ENCODE data around the gene DUSP22. TPM values are rescaled to one million over a fixed set of nuclear protein-coding genes. Genes with fewer than 3 reads are reported as not detected.
"Not testable (repeated sequence)": the region's sequence is repeated elsewhere in the genome, so short reads cannot be mapped to it uniquely, and the experiment has no call there.

DUSP22 gene
- total RNA-seq, 1 donor from 2014 or later, result 40.0 TPM

DNA sequence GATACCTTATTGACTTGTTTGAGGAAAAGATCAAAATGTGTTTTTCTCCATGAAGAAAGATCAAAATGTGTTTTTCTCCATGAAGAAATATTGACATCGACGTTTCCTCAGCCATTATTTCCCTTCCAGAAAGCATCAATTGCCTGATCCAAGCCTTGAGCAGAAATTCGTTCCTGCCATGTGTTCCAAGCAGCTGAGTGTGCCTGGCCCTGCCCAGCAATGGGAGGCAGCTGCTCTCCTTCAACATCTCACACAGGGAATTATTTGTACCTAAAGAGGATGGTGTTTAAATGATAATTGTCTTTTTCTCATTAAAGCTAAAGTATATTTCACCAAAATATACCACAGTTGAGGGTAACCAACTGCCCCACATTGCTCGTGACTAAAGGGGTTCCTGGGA lies 7.8 kb upstream of the DUSP22 start:
- no peaks in the 10 kb centered on the region for H3K27me3 ChIP-seq
- DNase-seq (ENCODE audit: low spot score), result no peak
- no peak overlapping the region for H3K27ac Mint-ChIP-seq

DNA sequence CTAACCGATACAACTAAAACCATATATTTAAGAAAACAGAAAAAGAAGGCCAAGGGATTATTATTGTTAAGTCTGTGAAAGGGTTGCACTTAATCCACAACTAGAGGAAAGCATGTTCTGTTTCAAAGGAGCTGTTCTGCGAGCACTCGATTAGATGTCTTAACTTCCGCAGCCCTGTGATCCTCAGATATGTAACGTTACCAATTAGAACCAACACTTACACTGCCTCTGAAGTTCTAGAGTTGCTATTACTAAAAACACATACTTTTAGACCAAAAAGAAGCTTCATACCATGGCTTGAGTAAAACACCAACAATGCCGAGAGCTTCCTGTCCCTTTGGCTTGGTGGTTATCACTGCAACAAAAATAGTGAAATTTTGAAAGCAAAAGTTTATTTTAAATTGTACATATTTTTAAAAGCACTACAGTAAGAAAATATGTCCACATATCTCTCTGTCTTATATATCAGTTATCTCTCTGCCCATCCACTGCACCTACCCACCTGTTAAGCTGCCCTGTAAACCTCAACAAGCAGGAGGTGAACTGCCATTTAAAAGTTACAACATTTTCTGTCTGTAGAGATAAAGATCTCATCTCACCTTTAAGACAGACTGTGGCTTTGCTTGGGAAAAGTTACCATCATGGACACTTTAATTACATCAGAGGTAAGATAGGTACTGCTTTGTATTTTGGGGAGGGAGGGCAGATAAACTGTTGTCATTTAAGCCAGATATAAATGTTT lies 7.1 kb upstream of the DUSP22 start:
- H3K79me2 ChIP-seq (ENCODE audit: low read depth), result no peaks in the 10 kb centered on the region
- H3K36me3 Mint-ChIP-seq, result no peaks in the 10 kb centered on the region
- no peak for DNase-seq (ENCODE audit: low spot score)
- H3K4me1 Mint-ChIP-seq, result peaks cover 6% of the 10 kb centered on the region
- H3K4me1 ChIP-seq, result no peaks in the 10 kb centered on the region
- H3K36me3 ChIP-seq, result no peaks in the 10 kb centered on the region
- TF ChIP-seq, protein P1, sequence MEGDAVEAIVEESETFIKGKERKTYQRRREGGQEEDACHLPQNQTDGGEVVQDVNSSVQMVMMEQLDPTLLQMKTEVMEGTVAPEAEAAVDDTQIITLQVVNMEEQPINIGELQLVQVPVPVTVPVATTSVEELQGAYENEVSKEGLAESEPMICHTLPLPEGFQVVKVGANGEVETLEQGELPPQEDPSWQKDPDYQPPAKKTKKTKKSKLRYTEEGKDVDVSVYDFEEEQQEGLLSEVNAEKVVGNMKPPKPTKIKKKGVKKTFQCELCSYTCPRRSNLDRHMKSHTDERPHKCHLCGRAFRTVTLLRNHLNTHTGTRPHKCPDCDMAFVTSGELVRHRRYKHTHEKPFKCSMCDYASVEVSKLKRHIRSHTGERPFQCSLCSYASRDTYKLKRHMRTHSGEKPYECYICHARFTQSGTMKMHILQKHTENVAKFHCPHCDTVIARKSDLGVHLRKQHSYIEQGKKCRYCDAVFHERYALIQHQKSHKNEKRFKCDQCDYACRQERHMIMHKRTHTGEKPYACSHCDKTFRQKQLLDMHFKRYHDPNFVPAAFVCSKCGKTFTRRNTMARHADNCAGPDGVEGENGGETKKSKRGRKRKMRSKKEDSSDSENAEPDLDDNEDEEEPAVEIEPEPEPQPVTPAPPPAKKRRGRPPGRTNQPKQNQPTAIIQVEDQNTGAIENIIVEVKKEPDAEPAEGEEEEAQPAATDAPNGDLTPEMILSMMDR (IDR thresholded peaks at IDR 0.05), result no peak
- no peak for TF ChIP-seq EZH2 (IDR thresholded peaks at IDR 0.05)
- no peak for TF ChIP-seq EZH2phosphoT487 (IDR thresholded peaks at IDR 0.05)
- H3F3A ChIP-seq (ENCODE audit: low read depth), result no peaks in the 10 kb centered on the region
- H3K27me3 ChIP-seq, result no peaks in the 10 kb centered on the region
- H3K4me2 ChIP-seq, result no peak overlapping the region
- H3K9ac ChIP-seq, result no peak overlapping the region
- no peak overlapping the region for H3K4me3 ChIP-seq
- peaks cover 14% of the 10 kb centered on the region for H3K9me3 Mint-ChIP-seq
- no peak overlapping the region for H2AFZ ChIP-seq (replicated peaks)
- no peaks in the 10 kb centered on the region for H3K9me3 ChIP-seq (ENCODE audit: low read depth)
- H3K27ac Mint-ChIP-seq, result no peak overlapping the region
- H4K20me1 ChIP-seq (ENCODE audit: low read depth), result no peaks in the 10 kb centered on the region
- no peak overlapping the region for H3K4me3 Mint-ChIP-seq
- no peak overlapping the region for H3K27ac ChIP-seq
- peaks cover 12% of the 10 kb centered on the region for H3K27me3 Mint-ChIP-seq (ENCODE audit: insufficient read depth, low read depth)

More for the DNA sequence above, 7.8 kb upstream of the DUSP22 start:
- H3K36me3 Mint-ChIP-seq, result no peaks in the 10 kb centered on the region
- H3K9me3 Mint-ChIP-seq, result peaks cover 14% of the 10 kb centered on the region
- no peak for TF ChIP-seq EZH2 (IDR thresholded peaks at IDR 0.05)
- TF ChIP-seq, protein P1 (IDR thresholded peaks at IDR 0.05), result no peak
- no peak for TF ChIP-seq EZH2phosphoT487 (IDR thresholded peaks at IDR 0.05)
- Histone ChIP-seq H3K27ac (no peak overlapping the region), H3K4me3 (no peak overlapping the region), H3K79me2 (ENCODE audit: low read depth) (no peaks in the 10 kb centered on the region), H3K4me2 (no peak overlapping the region), H3K4me1 (no peaks in the 10 kb centered on the region), H4K20me1 (ENCODE audit: low read depth) (no peaks in the 10 kb centered on the region), H3K36me3 (no peaks in the 10 kb centered on the region), H3F3A (ENCODE audit: low read depth) (no peaks in the 10 kb centered on the region), H3K9me3 (ENCODE audit: low read depth) (no peaks in the 10 kb centered on the region), H2AFZ (replicated peaks) (no peak overlapping the region), H3K9ac (no peak overlapping the region)
- H3K4me1 Mint-ChIP-seq, result peaks cover 6% of the 10 kb centered on the region
- no peak overlapping the region for H3K4me3 Mint-ChIP-seq
- H3K27me3 Mint-ChIP-seq (ENCODE audit: insufficient read depth, low read depth), result peaks cover 12% of the 10 kb centered on the region

DNA sequence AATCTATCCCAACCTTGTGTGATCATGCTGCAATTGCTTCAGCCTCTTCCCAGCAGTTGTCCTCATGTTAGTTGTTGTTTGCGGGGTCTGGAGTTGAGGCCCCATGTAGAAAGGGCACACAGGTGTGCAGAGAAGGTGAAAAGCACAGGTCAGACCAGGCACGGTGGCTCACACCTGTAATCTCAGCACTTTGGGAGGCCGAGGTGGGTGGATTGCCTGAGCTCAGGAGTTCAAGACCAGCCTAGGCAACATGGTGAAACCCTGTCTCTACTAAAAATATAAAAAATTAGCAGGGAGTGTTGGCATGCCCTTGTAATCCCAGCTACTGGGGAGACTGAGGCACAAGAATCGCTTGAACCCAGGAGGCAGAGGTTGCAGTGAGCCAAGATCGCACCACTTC lies 6.4 kb upstream of the DUSP22 start:
- Mint-ChIP-seq H3K27me3 (ENCODE audit: insufficient read depth, low read depth) (peaks cover 12% of the 10 kb centered on the region), H3K9me3 (peaks cover 11% of the 10 kb centered on the region)
- DNase-seq (ENCODE audit: low spot score); H3K36me3 ChIP-seq; H3K4me1 ChIP-seq; H3K79me2 ChIP-seq (ENCODE audit: low read depth); H3K4me3 ChIP-seq; H3K27me3 ChIP-seq; H3K27ac Mint-ChIP-seq; H3K9ac ChIP-seq; H2AFZ ChIP-seq (replicated peaks); H3K9me3 ChIP-seq (ENCODE audit: low read depth); H3K4me2 ChIP-seq; H4K20me1 ChIP-seq (ENCODE audit: low read depth); H3K4me1 Mint-ChIP-seq; H3K4me3 Mint-ChIP-seq; H3F3A ChIP-seq (ENCODE audit: low read depth); H3K27ac ChIP-seq; H3K36me3 Mint-ChIP-seq: not testable (repeated sequence)

DNA sequence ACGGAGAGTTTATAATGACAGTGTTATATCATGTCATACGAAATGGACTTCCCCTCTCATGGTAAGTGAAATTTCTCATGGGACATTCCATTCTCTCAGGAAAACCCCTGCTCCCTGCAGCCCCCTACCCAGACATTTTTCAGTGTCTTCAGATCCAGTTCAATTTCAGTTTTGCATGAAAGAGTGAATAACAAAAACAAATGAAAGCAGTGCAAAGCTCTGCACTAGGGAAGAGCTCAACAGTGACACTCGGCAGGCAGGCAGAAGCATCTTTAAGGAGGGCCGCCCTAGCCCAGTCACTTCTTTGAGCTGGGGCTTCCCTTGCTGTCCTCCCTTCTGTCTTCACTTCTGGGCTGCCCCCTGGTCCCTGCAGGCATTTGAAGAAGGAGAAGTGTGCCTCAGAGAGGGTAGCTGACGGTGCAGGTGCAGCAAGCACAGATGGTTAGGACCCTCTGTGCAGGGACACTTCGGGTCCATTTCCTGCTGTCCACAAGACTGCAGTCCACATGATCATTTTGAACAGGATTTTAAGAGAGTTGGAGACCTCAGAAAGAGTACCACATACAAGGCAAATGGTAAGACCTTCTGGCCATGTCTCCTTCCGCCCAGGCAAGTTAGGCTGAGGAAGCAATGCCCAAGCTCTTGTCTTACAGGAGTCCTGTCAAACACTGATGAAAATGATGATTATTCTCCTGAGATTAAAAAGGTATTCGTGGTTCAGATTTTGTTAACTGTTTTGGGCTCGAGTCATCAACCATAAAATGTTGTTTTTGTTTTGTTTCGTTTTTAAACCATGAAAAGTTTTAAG lies 5.4 kb upstream of the DUSP22 start:
- no peak overlapping the region for H3K27ac Mint-ChIP-seq
- peaks cover 11% of the 10 kb centered on the region for H3K4me1 Mint-ChIP-seq
- DNase-seq (ENCODE audit: low spot score), result no peak
- Histone ChIP-seq H3K4me1 (no peaks in the 10 kb centered on the region), H3K27ac (no peak overlapping the region), H2AFZ (replicated peaks) (no peak overlapping the region), H3K9ac (no peak overlapping the region), H4K20me1 (ENCODE audit: low read depth) (no peaks in the 10 kb centered on the region), H3K79me2 (ENCODE audit: low read depth) (no peaks in the 10 kb centered on the region), H3F3A (ENCODE audit: low read depth) (peaks cover 7% of the 10 kb centered on the region), H3K36me3 (no peaks in the 10 kb centered on the region), H3K27me3 (no peaks in the 10 kb centered on the region), H3K9me3 (ENCODE audit: low read depth) (peaks cover 4% of the 10 kb centered on the region), H3K4me2 (no peak overlapping the region), H3K4me3 (no peak overlapping the region)
- H3K4me3 Mint-ChIP-seq, result no peak overlapping the region
- H3K9me3 Mint-ChIP-seq, result peaks cover 17% of the 10 kb centered on the region
- no peak for TF ChIP-seq EZH2 (IDR thresholded peaks at IDR 0.05)
- TF ChIP-seq, protein P1 (IDR thresholded peaks at IDR 0.05), result no peak
- no peak for TF ChIP-seq EZH2phosphoT487 (IDR thresholded peaks at IDR 0.05)
- H3K27me3 Mint-ChIP-seq (ENCODE audit: insufficient read depth, low read depth), result peaks cover 12% of the 10 kb centered on the region
- no peaks in the 10 kb centered on the region for H3K36me3 Mint-ChIP-seq
